Measurements from ENCODE around the gene ADORA2A.

Gene ADORA2A

GRCh38 chr22:24453853-24454252, 26.5 kb downstream of the ADORA2A start:
- no peaks in the 10 kb centered on the region for H3K9me3 ChIP-seq
- DNase-seq = no peak
- no peaks in the 10 kb centered on the region for H3K27me3 ChIP-seq
- peaks cover 0 to 7% (median 0%) of the 10 kb centered on the region in 4 donors for H3K4me1 ChIP-seq
- H3K36me3 ChIP-seq = no peaks in the 10 kb centered on the region
- H3K4me3 ChIP-seq = no peak overlapping the region
- no peak for TF ChIP-seq CTCF (IDR thresholded peaks at IDR 0.05)
- intact Hi-C loops (cut with DNase I; ENCODE audit: low total_unique reads) = no loop called here
- no peak overlapping the region for H3K27ac ChIP-seq

GRCh38 chr22:24455039-24455438, 27.6 kb downstream of the ADORA2A start:
- Histone ChIP-seq H3K27me3 (no peaks in the 10 kb centered on the region), H3K4me3 (no peak overlapping the region), H3K9me3 (no peaks in the 10 kb centered on the region), H3K27ac (no peak overlapping the region), H3K36me3 (no peaks in the 10 kb centered on the region), H3K4me1 (peaks cover 0 to 7% (median 0%) of the 10 kb centered on the region in 4 donors)
- intact Hi-C loops (cut with DNase I; ENCODE audit: low total_unique reads) = no loop called here
- TF ChIP-seq CTCF (IDR thresholded peaks at IDR 0.05) = no peak
- no peak for DNase-seq

- no peak for DNase-seq
- Histone ChIP-seq H3K36me3 (no peaks in the 10 kb centered on the region), H3K4me3 (no peak overlapping the region), H3K9me3 (no peaks in the 10 kb centered on the region), H3K4me1 (peaks cover 0 to 7% (median 2%) of the 10 kb centered on the region in 4 donors), H3K27me3 (no peaks in the 10 kb centered on the region), H3K27ac (no peak overlapping the region)
- intact Hi-C loops (cut with DNase I; ENCODE audit: low total_unique reads) = no loop called here
- TF ChIP-seq CTCF (IDR thresholded peaks at IDR 0.05) = no peak
Measured at GRCh38 chr22:24455751-24456426, 28.5 kb downstream of the ADORA2A start.

- no peaks in the 10 kb centered on the region for H3K27me3 ChIP-seq
- no peak overlapping the region for H3K27ac ChIP-seq
- H3K36me3 ChIP-seq = no peaks in the 10 kb centered on the region
- intact Hi-C loops (cut with DNase I; ENCODE audit: low total_unique reads) = no loop called here
- no peaks in the 10 kb centered on the region for H3K9me3 ChIP-seq
- DNase-seq = no peak
- no peak overlapping the region for H3K4me3 ChIP-seq
- TF ChIP-seq CTCF (IDR thresholded peaks at IDR 0.05) = no peak
- H3K4me1 ChIP-seq = peaks cover 0 to 7% (median 2%) of the 10 kb centered on the region in 4 donors
Measured at GRCh38 chr22:24457894-24458420, 30.6 kb downstream of the ADORA2A start.

- Histone ChIP-seq H3K4me3 (no peak overlapping the region), H3K36me3 (no peaks in the 10 kb centered on the region), H3K9me3 (no peaks in the 10 kb centered on the region), H3K4me1 (peaks cover 0 to 7% (median 2%) of the 10 kb centered on the region in 4 donors), H3K27ac (no peak overlapping the region), H3K27me3 (no peaks in the 10 kb centered on the region)
- no peak for DNase-seq
- intact Hi-C loops (cut with DNase I; ENCODE audit: low total_unique reads) = no loop called here
- TF ChIP-seq CTCF (IDR thresholded peaks at IDR 0.05) = no peak
Measured at GRCh38 chr22:24459911-24460310, 32.5 kb downstream of the ADORA2A start.

Data from tibial artery (tissue), 4 donors.